Mesothelial cell of epicardium (in vitro differentiated cells): ENCODE measurements around the gene CASP6. TPM values are rescaled to one million over a fixed set of nuclear protein-coding genes. Genes with fewer than 3 reads are reported as not detected.
A peak's percentile ranks its signal among the peaks of the same experiment; 100 is the strongest.

Experiments used
- DNase-seq, 2 experiments: peaks; one replicate each; pipeline ENCODE4 v3.0.0; 2021; ENCODE audit warnings: low spot score in 2 of 2; ENCODE audit not compliant: unreplicated experiment in 2 of 2
- H3K27ac Mint-ChIP-seq: 2 replicates; pipeline ENCODE4 v1.8.0; 2021; ENCODE audit warnings: mixed read lengths
- H3K27me3 Mint-ChIP-seq: 2 replicates; pipeline ENCODE4 v1.8.0; 2021; ENCODE audit warnings: low read depth, mixed read lengths
- H3K36me3 Mint-ChIP-seq: 2 replicates; pipeline ENCODE4 v1.8.0; 2021; ENCODE audit warnings: mixed read lengths
- H3K4me1 Mint-ChIP-seq: 2 replicates; pipeline ENCODE4 v1.8.0; 2021; ENCODE audit warnings: mixed read lengths
- H3K4me3 Mint-ChIP-seq: 2 replicates; pipeline ENCODE4 v1.8.0; 2021; ENCODE audit warnings: mild to moderate bottlenecking, moderate library complexity, mixed read lengths
- H3K9me3 Mint-ChIP-seq: 2 replicates; pipeline ENCODE4 v1.8.0; 2021; ENCODE audit warnings: mixed read lengths
- CTCF ChIP-seq: fragments of 200-600 bp; sonication (generic); IDR thresholded peaks from one replicate; pipeline ENCODE4 v1.5.0; 2021; ENCODE audit warnings: antibody characterized with exemption; ENCODE audit not compliant: unreplicated experiment
- total RNA-seq: library from RNA; stranded (reverse); gene quantifications from 3 replicates; pipeline ENCODE4 v1.2.1, GENCODE V29; 2021

CASP6 gene
- 36.7 to 38.2 TPM (median 37.3 TPM) in 3 replicates for total RNA-seq

GRCh38 chr4:109702950-109703663 is at the start of gene CASP6:
TSS of gene CASP6 (minus strand) at chr4:109703445. CDS start at chr4:109703395, 50 bp downstream.
- no peaks in the 10 kb centered on the region for H3K27me3 Mint-ChIP-seq
- peak within 1 kb of the TSS; percentile 96 for H3K27ac Mint-ChIP-seq
- H3K9me3 Mint-ChIP-seq: no peaks in the 10 kb centered on the region
- peak within 1 kb of the TSS; percentile 94 for H3K4me3 Mint-ChIP-seq
- peak; percentile 47 to 77 for DNase-seq
- H3K4me1 Mint-ChIP-seq: peaks cover 41% of the 10 kb centered on the region
- H3K36me3 Mint-ChIP-seq: peaks cover 10% of the 10 kb centered on the region
- TF ChIP-seq CTCF: peak; percentile 67

GRCh38 chr4:109752525-109752924 is 49.3 kb upstream of the CASP6 start:
- H3K36me3 Mint-ChIP-seq: peaks cover 61% of the 10 kb centered on the region
- DNase-seq: no peak
- no peak overlapping the region for H3K27ac Mint-ChIP-seq
- no peaks in the 10 kb centered on the region for H3K9me3 Mint-ChIP-seq
- no peak for TF ChIP-seq CTCF
- no peak overlapping the region for H3K4me3 Mint-ChIP-seq
- H3K27me3 Mint-ChIP-seq: no peaks in the 10 kb centered on the region
- no peaks in the 10 kb centered on the region for H3K4me1 Mint-ChIP-seq

- Mint-ChIP-seq H3K36me3 (peaks cover 57% of the 10 kb centered on the region), H3K4me1 (no peaks in the 10 kb centered on the region), H3K4me3 (no peak overlapping the region), H3K27me3 (no peaks in the 10 kb centered on the region), H3K9me3 (no peaks in the 10 kb centered on the region), H3K27ac (no peak overlapping the region)
- no peak for DNase-seq
- TF ChIP-seq CTCF: no peak
These were observed 48.6 kb upstream of the CASP6 start for GRCh38 chr4:109751852-109752251.

DNA sequence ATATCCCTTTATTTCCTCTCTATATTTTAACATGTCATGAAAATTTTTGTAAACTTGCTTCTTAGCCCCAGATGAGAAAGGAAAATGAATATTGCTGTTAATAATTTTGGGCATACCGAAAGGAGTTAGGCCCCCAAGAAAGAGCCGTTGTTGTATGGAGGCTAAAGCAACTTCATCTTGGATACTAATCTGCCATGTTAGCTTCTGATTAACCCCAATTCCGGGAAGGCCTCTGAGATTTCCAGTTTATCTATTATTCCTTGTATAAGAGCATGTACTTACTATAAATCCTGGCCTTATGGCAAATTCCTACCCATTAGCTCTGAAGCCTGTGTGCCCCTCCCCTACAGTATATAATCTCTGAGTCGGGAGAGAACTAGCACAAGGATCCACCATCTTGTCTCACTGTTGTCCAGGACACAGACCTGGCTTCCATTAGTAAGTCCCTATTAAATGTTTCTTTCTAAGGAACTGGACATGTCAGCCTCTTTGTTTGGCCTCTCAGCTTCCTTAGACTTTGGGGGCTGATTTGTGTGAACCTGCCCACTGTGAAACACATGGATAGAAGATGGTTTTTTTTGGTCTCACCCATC is 47.5 kb upstream of the CASP6 start:
- no peak overlapping the region for H3K4me3 Mint-ChIP-seq
- TF ChIP-seq CTCF: no peak
- H3K9me3 Mint-ChIP-seq: no peaks in the 10 kb centered on the region
- no peak for DNase-seq
- H3K27me3 Mint-ChIP-seq: no peaks in the 10 kb centered on the region
- H3K27ac Mint-ChIP-seq: no peak overlapping the region
- peaks cover 55% of the 10 kb centered on the region for H3K36me3 Mint-ChIP-seq
- no peaks in the 10 kb centered on the region for H3K4me1 Mint-ChIP-seq

- Mint-ChIP-seq H3K4me1 (no peaks in the 10 kb centered on the region), H3K27ac (no peak overlapping the region), H3K27me3 (no peaks in the 10 kb centered on the region), H3K9me3 (no peaks in the 10 kb centered on the region), H3K36me3 (peaks cover 48% of the 10 kb centered on the region), H3K4me3 (no peak overlapping the region)
- no peak for TF ChIP-seq CTCF
- no peak for DNase-seq
These were observed 46.3 kb upstream of the CASP6 start for GRCh38 chr4:109749388-109750082.
